GM12801 (cell line): ENCODE results near the gene ZNF22.

Source experiments
- TF ChIP-seq, protein P1 (sequence below): IDR thresholded peaks from one replicate; pipeline ENCODE4 v1.5.1; 2011; ENCODE audit warnings: control low read depth; ENCODE audit not compliant: insufficient read length; ENCODE audit errors: extremely low read depth

ZNF22 gene

GRCh38 chr10:44956717-44957706 is 43.7 kb upstream of the ZNF22 start:
- TF ChIP-seq, protein P1, sequence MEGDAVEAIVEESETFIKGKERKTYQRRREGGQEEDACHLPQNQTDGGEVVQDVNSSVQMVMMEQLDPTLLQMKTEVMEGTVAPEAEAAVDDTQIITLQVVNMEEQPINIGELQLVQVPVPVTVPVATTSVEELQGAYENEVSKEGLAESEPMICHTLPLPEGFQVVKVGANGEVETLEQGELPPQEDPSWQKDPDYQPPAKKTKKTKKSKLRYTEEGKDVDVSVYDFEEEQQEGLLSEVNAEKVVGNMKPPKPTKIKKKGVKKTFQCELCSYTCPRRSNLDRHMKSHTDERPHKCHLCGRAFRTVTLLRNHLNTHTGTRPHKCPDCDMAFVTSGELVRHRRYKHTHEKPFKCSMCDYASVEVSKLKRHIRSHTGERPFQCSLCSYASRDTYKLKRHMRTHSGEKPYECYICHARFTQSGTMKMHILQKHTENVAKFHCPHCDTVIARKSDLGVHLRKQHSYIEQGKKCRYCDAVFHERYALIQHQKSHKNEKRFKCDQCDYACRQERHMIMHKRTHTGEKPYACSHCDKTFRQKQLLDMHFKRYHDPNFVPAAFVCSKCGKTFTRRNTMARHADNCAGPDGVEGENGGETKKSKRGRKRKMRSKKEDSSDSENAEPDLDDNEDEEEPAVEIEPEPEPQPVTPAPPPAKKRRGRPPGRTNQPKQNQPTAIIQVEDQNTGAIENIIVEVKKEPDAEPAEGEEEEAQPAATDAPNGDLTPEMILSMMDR = no peak

DNA sequence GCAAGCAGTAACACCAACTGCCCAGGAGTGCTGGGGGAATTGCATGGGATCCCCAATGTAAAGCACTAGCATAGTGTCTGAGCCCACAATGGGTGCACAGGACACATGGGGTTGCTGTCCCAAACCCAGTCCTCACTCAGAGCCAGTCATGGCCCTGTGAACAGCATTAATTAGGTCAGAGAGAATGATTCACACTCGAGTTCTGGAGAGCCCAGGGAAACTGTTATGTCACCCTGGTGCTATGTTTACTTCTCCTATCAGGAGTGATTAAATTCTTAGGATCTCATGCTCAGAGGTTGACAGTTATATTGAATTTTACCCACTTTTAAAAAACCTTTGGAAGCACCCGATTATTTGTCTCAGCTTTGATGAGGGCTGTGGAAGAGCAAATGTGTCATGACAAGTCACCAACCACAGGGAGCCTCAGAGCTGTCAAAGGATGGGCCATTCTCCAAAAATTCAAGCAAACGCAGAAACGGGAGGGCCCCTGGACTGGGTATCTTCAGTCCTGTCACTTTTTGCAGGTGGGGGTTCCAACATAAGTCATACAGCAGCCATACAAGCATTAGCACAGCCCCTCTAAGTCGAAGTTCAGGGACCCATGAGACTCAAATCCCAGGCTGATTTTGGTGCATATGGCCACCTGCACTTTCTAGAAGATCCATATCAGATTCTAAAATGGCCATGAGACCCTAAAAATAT is 42.4 kb upstream of the ZNF22 start:
- TF ChIP-seq, protein P1 = no peak

GRCh38 chr10:44958898-44959246 is 41.9 kb upstream of the ZNF22 start:
- TF ChIP-seq, protein P1 = no peak

GRCh38 chr10:44959247-44960087 is 41.3 kb upstream of the ZNF22 start, which contains the start of gene RASSF4:
Gene RASSF4 (plus strand): TSS chr10:44959802. CDS start chr10:44970203, 10,401 bp downstream.
- TF ChIP-seq, protein P1 = no peak

- TF ChIP-seq, protein P1 = no peak
Measured at GRCh38 chr10:44960088-44960460, 40.6 kb upstream of the ZNF22 start.

DNA sequence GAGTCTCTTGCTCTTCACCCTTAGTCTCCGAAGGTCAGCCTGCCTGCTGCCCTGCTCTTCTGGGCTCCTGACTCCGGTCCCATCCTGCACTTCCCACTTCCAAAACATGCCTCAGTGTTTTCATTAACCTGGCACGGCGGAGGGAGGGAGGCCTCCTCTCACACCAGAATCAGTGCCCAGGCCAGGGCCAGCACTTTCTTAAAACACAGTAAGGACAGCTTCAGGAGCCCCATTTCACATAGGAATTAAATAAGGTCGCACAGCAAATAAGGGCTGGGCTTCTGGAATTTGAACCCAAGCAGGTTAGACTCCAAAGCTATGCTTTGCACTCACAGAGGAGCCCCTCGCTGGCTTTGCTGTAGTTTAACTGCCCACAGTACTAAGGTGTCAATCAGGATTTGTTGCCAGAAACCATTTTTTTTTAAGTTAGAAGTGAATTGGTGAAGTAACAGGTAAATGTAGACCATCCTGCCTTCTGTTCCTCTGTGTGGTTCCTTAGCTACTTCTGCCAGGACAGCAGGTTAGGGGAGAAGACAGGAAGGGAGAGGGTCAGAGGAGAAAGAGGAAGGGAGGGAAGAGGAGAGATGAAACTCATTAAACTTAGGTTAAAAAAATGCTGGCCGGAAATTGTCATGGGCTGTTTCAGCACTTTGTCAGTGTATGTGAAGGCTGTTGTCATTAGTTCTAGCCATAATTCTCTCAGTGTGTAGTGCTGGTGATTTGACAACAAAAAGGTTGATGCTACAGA is 40.1 kb upstream of the ZNF22 start:
- TF ChIP-seq, protein P1 = no peak
